ENCODE results near the gene ANKH.

ANKH gene

DNA sequence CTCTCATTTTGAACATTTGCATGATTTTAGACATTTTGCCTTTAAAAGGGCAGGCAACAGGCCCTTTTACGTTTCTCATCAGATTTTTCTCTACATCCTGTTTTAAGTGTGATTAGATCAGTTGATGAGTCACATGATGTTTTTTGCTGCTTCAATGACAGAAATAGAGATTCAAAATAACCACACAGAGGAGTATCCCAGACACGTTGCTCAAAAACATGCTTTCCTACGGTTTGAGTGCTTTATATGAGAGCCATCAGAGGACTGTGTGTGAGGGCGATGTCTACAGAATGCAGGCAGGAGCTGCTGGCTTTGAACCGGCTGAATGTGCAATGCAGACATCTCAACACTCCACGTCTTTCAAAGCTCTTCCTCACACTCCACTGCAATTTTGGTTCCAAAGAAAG lies 165.0 kb downstream of the ANKH start:
- Histone ChIP-seq H2AFZ (ENCODE audit: low read depth, low read length) (0 out of 2 replicates have a peak overlapping the region, but pooled peaks have one; percentile 48), H3K9me3 (ENCODE audit: insufficient read depth, low read length, severe bottlenecking) (no peaks in the 10 kb centered on the region), H3K79me2 (ENCODE audit: insufficient read depth, low read length) (no peaks in the 10 kb centered on the region), H3K27me3 (ENCODE audit: insufficient read depth, low read length, poor library complexity) (no peaks in the 10 kb centered on the region), H3K27ac (ENCODE audit: low read length) (peak overlapping the region; percentile 87), H3K4me3 (ENCODE audit: low read depth in 1 of 2, low read length in 2 of 2) (no peak overlapping the region), H3K4me2 (ENCODE audit: insufficient read depth, low read length) (peak overlapping the region; percentile 37), H3K36me3 (ENCODE audit: insufficient read depth, low read length) (peaks cover 86% of the 10 kb centered on the region), H4K20me1 (ENCODE audit: insufficient read depth, low read length) (peaks cover 16% of the 10 kb centered on the region), H3K9ac (ENCODE audit: low read depth, low read length) (peak overlapping the region; percentile 21; the same call in 1 of the 2 replicates), H3K4me1 (ENCODE audit: insufficient read depth, low read length) (peaks cover 28% of the 10 kb centered on the region)
- ATAC-seq (ENCODE audit: insufficient read depth, low read depth) (peak; percentile 76), DNase-seq (no peak)
- no peak for TF ChIP-seq EZH2 (IDR thresholded peaks at IDR 0.05; ENCODE audit: borderline replicate concordance, low read depth, low read length, severe bottlenecking)
- TF ChIP-seq, protein P1, sequence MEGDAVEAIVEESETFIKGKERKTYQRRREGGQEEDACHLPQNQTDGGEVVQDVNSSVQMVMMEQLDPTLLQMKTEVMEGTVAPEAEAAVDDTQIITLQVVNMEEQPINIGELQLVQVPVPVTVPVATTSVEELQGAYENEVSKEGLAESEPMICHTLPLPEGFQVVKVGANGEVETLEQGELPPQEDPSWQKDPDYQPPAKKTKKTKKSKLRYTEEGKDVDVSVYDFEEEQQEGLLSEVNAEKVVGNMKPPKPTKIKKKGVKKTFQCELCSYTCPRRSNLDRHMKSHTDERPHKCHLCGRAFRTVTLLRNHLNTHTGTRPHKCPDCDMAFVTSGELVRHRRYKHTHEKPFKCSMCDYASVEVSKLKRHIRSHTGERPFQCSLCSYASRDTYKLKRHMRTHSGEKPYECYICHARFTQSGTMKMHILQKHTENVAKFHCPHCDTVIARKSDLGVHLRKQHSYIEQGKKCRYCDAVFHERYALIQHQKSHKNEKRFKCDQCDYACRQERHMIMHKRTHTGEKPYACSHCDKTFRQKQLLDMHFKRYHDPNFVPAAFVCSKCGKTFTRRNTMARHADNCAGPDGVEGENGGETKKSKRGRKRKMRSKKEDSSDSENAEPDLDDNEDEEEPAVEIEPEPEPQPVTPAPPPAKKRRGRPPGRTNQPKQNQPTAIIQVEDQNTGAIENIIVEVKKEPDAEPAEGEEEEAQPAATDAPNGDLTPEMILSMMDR (IDR thresholded peaks at IDR 0.05; ENCODE audit: borderline replicate concordance, extremely low read depth, low read length, poor library complexity, severe bottlenecking): no peak

DNA sequence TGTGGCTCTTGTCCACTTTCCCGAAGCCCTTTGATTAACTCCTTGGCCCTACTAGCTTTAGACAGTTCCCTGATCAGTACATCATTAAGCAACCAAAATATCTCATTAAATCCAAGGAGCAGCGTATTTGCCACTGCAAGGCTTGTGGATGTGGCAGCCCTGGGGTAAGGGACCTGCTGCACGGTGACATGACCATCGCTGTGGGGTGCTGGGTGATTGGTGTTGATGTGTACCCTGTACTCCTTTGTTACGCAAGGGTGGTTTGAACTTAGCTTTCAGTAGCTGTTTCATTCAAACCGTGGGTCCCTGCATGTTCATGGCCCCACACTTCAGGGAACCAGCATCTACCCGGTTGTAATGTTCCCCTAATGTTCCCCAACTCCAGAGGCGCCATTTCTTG lies 166.0 kb downstream of the ANKH start:
- Histone ChIP-seq H3K27ac (ENCODE audit: low read length) (peak overlapping the region; percentile 87; the same call in 1 of the 2 replicates), H3K9me3 (ENCODE audit: insufficient read depth, low read length, severe bottlenecking) (no peaks in the 10 kb centered on the region), H3K27me3 (ENCODE audit: insufficient read depth, low read length, poor library complexity) (no peaks in the 10 kb centered on the region), H4K20me1 (ENCODE audit: insufficient read depth, low read length) (peaks cover 15% of the 10 kb centered on the region), H2AFZ (ENCODE audit: low read depth, low read length) (no peak overlapping the region), H3K36me3 (ENCODE audit: insufficient read depth, low read length) (peaks cover 85% of the 10 kb centered on the region), H3K9ac (ENCODE audit: low read depth, low read length) (no peak overlapping the region), H3K79me2 (ENCODE audit: insufficient read depth, low read length) (no peaks in the 10 kb centered on the region), H3K4me2 (ENCODE audit: insufficient read depth, low read length) (no peak overlapping the region), H3K4me1 (ENCODE audit: insufficient read depth, low read length) (peaks cover 28% of the 10 kb centered on the region), H3K4me3 (ENCODE audit: low read depth in 1 of 2, low read length in 2 of 2) (no peak overlapping the region)
- ATAC-seq (ENCODE audit: insufficient read depth, low read depth) (no peak), DNase-seq (no peak)
- TF ChIP-seq EZH2 (IDR thresholded peaks at IDR 0.05; ENCODE audit: borderline replicate concordance, low read depth, low read length, severe bottlenecking): no peak

DNA sequence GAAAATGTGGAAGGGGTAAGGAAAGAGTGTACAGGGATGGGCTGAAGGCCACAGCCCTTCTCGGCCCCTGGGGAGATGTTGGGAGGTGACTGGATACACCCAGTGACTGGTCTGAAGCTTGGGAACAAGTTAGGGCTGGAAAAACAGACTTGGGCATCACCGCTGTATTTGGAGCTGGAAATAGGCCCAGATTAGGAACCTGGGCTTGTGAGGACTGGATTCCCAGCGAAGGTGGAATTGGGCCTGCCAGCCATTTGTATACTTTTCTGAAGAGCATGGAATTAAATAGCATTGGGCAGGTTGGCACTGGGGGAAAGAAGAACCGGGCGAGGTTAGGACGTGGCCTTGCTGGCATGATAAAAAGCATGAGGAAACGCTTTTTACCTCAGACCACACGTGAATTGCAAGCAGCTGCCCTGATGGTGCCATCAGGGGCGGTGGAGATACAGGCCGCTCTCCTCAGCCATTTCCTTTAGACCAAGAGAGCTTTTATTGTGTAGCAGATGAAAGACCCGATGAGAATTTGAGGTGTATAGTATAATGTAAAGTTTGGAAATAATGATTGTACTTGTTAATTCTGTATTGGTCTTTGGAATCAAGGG lies 169.2 kb downstream of the ANKH start:
- Histone ChIP-seq H3K9me3 (ENCODE audit: insufficient read depth, low read length, severe bottlenecking) (no peaks in the 10 kb centered on the region), H3K27me3 (ENCODE audit: insufficient read depth, low read length, poor library complexity) (no peaks in the 10 kb centered on the region), H3K4me2 (ENCODE audit: insufficient read depth, low read length) (no peak overlapping the region), H3K4me3 (ENCODE audit: low read depth in 1 of 2, low read length in 2 of 2) (no peak overlapping the region), H3K36me3 (ENCODE audit: insufficient read depth, low read length) (peaks cover 79% of the 10 kb centered on the region), H2AFZ (ENCODE audit: low read depth, low read length) (no peak overlapping the region), H3K9ac (ENCODE audit: low read depth, low read length) (no peak overlapping the region), H3K79me2 (ENCODE audit: insufficient read depth, low read length) (no peaks in the 10 kb centered on the region), H4K20me1 (ENCODE audit: insufficient read depth, low read length) (peaks cover 21% of the 10 kb centered on the region), H3K4me1 (ENCODE audit: insufficient read depth, low read length) (peaks cover 21% of the 10 kb centered on the region), H3K27ac (ENCODE audit: low read length) (no peak overlapping the region)
- TF ChIP-seq, protein P1 (IDR thresholded peaks at IDR 0.05; ENCODE audit: borderline replicate concordance, extremely low read depth, low read length, poor library complexity, severe bottlenecking): no peak
- TF ChIP-seq EZH2 (IDR thresholded peaks at IDR 0.05; ENCODE audit: borderline replicate concordance, low read depth, low read length, severe bottlenecking): no peak
- DNase-seq (no peak), ATAC-seq (ENCODE audit: insufficient read depth, low read depth) (no peak)

DNA sequence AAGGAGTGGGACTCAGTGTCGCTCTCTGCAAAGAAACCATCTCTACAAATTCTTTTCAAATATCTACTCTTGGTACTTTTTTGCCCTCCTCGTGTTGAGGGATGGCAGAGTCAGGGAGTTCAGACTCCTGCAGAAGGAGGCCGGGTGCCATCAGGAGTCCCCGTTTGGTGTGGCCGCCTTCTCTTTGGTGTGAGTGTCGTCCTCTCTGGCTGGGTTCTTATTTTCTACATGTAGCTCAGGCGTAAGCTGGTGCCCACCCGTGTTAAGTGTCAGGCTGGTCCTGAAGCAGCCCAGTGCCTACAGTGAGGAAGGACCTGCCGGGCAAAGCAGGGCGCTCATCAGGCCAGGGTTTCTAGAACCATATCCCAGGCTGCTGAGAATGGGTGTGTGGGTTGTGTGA lies 170.0 kb downstream of the ANKH start:
- Histone ChIP-seq H3K4me1 (ENCODE audit: insufficient read depth, low read length) (peaks cover 14% of the 10 kb centered on the region), H3K9ac (ENCODE audit: low read depth, low read length) (no peak overlapping the region), H3K4me2 (ENCODE audit: insufficient read depth, low read length) (no peak overlapping the region), H3K79me2 (ENCODE audit: insufficient read depth, low read length) (no peaks in the 10 kb centered on the region), H3K9me3 (ENCODE audit: insufficient read depth, low read length, severe bottlenecking) (no peaks in the 10 kb centered on the region), H3K27me3 (ENCODE audit: insufficient read depth, low read length, poor library complexity) (no peaks in the 10 kb centered on the region), H3K36me3 (ENCODE audit: insufficient read depth, low read length) (peaks cover 79% of the 10 kb centered on the region), H2AFZ (ENCODE audit: low read depth, low read length) (no peak overlapping the region), H3K27ac (ENCODE audit: low read length) (no peak overlapping the region), H3K4me3 (ENCODE audit: low read depth in 1 of 2, low read length in 2 of 2) (no peak overlapping the region), H4K20me1 (ENCODE audit: insufficient read depth, low read length) (peaks cover 18% of the 10 kb centered on the region)
- TF ChIP-seq EZH2 (IDR thresholded peaks at IDR 0.05; ENCODE audit: borderline replicate concordance, low read depth, low read length, severe bottlenecking): no peak
- TF ChIP-seq, protein P1 (IDR thresholded peaks at IDR 0.05; ENCODE audit: borderline replicate concordance, extremely low read depth, low read length, poor library complexity, severe bottlenecking): no peak
- DNase-seq: no peak
- ATAC-seq (ENCODE audit: insufficient read depth, low read depth): no peak

Measured in DND-41 (cell line).